HG03469 (cell line): ENCODE results near the gene OAS2.

ENCODE experiments used
- ATAC-seq: cut with Tn5 transposase; IDR thresholded peaks from one replicate; pipeline ENCODE4 v1.9.1; 2021; ENCODE audit warnings: mild to moderate bottlenecking, moderate library complexity, moderate number of reproducible peaks; ENCODE audit not compliant: unreplicated experiment

OAS2 gene

GRCh38 chr12:112978163-112979040 lies at the start of gene OAS2:
Gene OAS2, plus strand, starts transcription at chr12:112978519. Its CDS starts 90 bp downstream, at chr12:112978609.
- ATAC-seq = peak; percentile 75

GRCh38 chr12:112928978-112929377 lies 49.3 kb upstream of the OAS2 start:
- ATAC-seq = no peak

GRCh38 chr12:112929715-112930114 lies 48.6 kb upstream of the OAS2 start:
- no peak for ATAC-seq

GRCh38 chr12:112930350-112930749 lies 48.0 kb upstream of the OAS2 start:
- ATAC-seq = no peak

- no peak for ATAC-seq
Measured at GRCh38 chr12:112932485-112933128, 45.7 kb upstream of the OAS2 start.

- no peak for ATAC-seq
Measured at GRCh38 chr12:112933129-112933505, 45.2 kb upstream of the OAS2 start.

- ATAC-seq = no peak
Measured at GRCh38 chr12:112936264-112936663, 42.1 kb upstream of the OAS2 start.

GRCh38 chr12:112936927-112937326 lies 41.4 kb upstream of the OAS2 start:
- ATAC-seq = no peak

- no peak for ATAC-seq
Measured at GRCh38 chr12:112937741-112938719, 40.3 kb upstream of the OAS2 start, which contains the start of gene OAS3. Gene OAS3, plus strand, starts transcription at chr12:112938474. Its CDS starts 57 bp downstream, at chr12:112938531.

GRCh38 chr12:112938751-112939150 lies 39.6 kb upstream of the OAS2 start:
- no peak for ATAC-seq

- no peak for ATAC-seq
Measured at GRCh38 chr12:112939761-112940381, 38.4 kb upstream of the OAS2 start.

- no peak for ATAC-seq
Measured at GRCh38 chr12:112941528-112942335, 36.6 kb upstream of the OAS2 start.

GRCh38 chr12:112942572-112942971 lies 35.7 kb upstream of the OAS2 start:
- no peak for ATAC-seq

GRCh38 chr12:112944024-112944690 lies 34.2 kb upstream of the OAS2 start:
- no peak for ATAC-seq

GRCh38 chr12:112945515-112945914 lies 32.8 kb upstream of the OAS2 start:
- ATAC-seq = no peak

- no peak for ATAC-seq
Measured at GRCh38 chr12:112946236-112947000, 31.9 kb upstream of the OAS2 start.

- ATAC-seq = no peak
Measured at GRCh38 chr12:112947314-112947713, 31.0 kb upstream of the OAS2 start.

GRCh38 chr12:112947761-112948160 lies 30.6 kb upstream of the OAS2 start:
- no peak for ATAC-seq
